GM18526 (cell line): Measurements from ENCODE around the gene ACSL6.

Experiments
- POLR2A ChIP-seq: IDR thresholded peaks from 3 replicates; pipeline ENCODE4 v1.6.1; 2011; ENCODE audit not compliant: insufficient read length; ENCODE audit errors: extremely low read depth

ACSL6 gene

DNA sequence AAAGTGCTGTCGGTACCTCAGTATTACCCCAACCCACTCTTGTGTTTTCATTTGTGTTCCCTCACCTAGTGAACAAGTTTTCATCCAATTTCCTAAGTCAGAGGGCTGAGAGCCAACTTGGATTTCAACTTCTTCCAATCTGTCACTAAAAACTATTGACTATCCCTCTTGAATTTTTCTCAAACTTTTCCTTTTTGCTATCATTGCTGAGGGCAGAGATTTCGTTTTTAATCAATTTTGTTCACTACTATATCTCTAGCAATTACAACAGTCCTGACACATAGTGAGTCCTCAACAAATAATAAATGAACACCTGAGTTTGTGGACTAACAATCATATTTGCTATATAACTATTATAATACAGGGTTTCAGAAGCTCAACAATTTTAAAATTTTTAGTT, 95.0 kb downstream of the ACSL6 start:
- no peak for TF ChIP-seq POLR2A

DNA sequence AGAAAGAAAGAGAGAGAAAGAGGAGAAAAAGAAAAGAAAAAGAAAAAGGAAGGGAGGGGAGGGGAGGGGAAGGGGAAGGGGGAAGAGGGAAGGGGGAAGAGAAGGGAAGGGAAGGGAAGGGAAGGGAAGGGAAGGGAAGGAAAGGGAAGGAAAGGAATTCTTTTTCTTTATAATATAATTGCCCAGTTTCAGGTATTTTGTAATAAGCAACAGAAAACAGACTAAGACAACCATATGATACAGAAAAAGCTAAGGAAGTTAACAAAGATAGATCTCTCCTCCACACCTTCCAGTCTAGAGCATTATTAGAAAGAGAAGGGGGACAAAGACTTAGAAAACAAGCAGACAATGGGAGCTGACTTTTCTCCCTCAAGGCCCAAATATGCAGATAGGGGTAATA, 97.0 kb downstream of the ACSL6 start:
- no peak for TF ChIP-seq POLR2A

DNA sequence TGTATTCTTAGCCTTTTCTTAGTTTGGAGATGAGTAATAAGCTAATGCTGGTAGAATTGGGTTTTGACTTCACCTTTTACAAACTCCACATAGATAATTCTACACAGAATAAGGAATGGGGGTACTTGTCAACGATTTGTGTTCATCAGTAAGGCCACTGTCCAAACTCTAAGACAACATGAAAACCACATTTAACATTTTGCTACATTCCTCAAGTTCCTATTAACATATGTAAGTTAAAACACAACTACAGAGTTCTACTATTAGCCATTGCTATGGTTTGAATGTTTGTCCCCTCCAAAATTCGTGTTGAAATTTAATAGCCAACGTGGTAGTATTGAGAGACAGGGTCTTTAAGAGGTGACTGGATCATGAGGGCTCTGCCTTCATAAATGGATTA, 97.9 kb downstream of the ACSL6 start:
- no peak for TF ChIP-seq POLR2A

DNA sequence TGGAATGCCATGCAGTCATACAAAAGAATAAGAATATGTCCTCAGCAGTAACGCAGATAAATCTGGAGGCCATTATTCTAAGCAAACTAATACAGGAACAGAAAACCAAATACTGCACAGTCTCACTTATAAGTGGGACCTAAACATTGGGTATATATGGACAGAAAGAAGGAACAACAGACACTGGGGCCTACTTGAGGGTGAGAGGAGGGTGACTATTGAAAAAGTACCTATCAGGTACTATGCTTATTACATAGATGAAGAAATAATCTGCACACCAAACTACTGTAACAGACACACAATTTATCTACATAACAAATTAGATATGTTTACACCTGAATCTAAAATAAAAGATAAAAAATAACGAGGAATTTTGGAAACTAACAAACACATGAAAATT, 104.8 kb downstream of the ACSL6 start:
- TF ChIP-seq POLR2A = no peak
